Lower lobe of right lung (tissue), 2 donors: ENCODE results near the gene KAZALD1. TPM values are rescaled to one million over a fixed set of nuclear protein-coding genes. Genes with fewer than 3 reads are reported as not detected.

Source experiments
- ATAC-seq, 2 donors: fragments of 200-7000 bp; cut with Tn5 transposase; one replicate each; pipeline ENCODE4 v1.9.1; 2020 to 2022; ENCODE audit warnings: mild to moderate bottlenecking in 2 of 2, moderate library complexity in 2 of 2
- DNase-seq: peaks from one replicate; pipeline ENCODE4 v3.0.0-alpha.2; 2020
- H3K27ac ChIP-seq: fragments of 200-600 bp; one replicate; pipeline ENCODE4 v1.8.0; 2022
- H3K27me3 ChIP-seq: fragments of 200-600 bp; one replicate; pipeline ENCODE4 v1.8.0; 2022; ENCODE audit warnings: low read depth
- H3K36me3 ChIP-seq: fragments of 200-600 bp; one replicate; pipeline ENCODE4 v1.8.0; 2022; ENCODE audit warnings: mild to moderate bottlenecking
- H3K4me1 ChIP-seq: fragments of 200-600 bp; one replicate; pipeline ENCODE4 v1.8.0; 2022
- H3K4me3 ChIP-seq: fragments of 200-600 bp; one replicate; pipeline ENCODE4 v1.8.0; 2022; ENCODE audit warnings: mild to moderate bottlenecking
- H3K9me3 ChIP-seq: fragments of 200-600 bp; one replicate; pipeline ENCODE4 v1.8.0; 2022
- CTCF ChIP-seq: fragments of 200-600 bp; IDR thresholded peaks from one replicate; pipeline ENCODE4 v1.8.0; 2022; ENCODE audit warnings: antibody characterized with exemption, mild to moderate bottlenecking
- intact Hi-C: fragments of 100-400 bp; cut with DNase I; formaldehyde crosslinking; loops from one replicate; pipeline ENCODE4 v1.11.0; 2022
- total RNA-seq: library from RNA; stranded (reverse); fragmentation: NEBNext Ultra II Directional; extraction: Animal tissue kit (Norgen Biotek cat#: 25700); gene quantifications from one replicate; pipeline ENCODE4 v1.2.1, GENCODE V29; 2021
- donor health status: DM: no; HTN: yes; CAD: no; lungs with severe emphysema.

The KAZALD1 gene
- total RNA-seq, 1 donor from 2014 or later: 9.9 TPM

GRCh38 chr10:101072923-101073322 is 11.1 kb downstream of the KAZALD1 start:
- H3K27ac ChIP-seq: no peak overlapping the region
- no peaks in the 10 kb centered on the region for H3K9me3 ChIP-seq
- H3K4me1 ChIP-seq: peaks cover 15% of the 10 kb centered on the region
- H3K36me3 ChIP-seq: no peaks in the 10 kb centered on the region
- intact Hi-C loops: no loop called here
- peaks cover 51% of the 10 kb centered on the region for H3K27me3 ChIP-seq
- H3K4me3 ChIP-seq: no peak overlapping the region
- DNase-seq: no peak
- no peak for ATAC-seq
- no peak for TF ChIP-seq CTCF

- no peaks in the 10 kb centered on the region for H3K36me3 ChIP-seq
- no peak overlapping the region for H3K27ac ChIP-seq
- H3K4me1 ChIP-seq: peaks cover 15% of the 10 kb centered on the region
- H3K4me3 ChIP-seq: no peak overlapping the region
- TF ChIP-seq CTCF: no peak
- DNase-seq (no peak), ATAC-seq (no peak)
- peaks cover 57% of the 10 kb centered on the region for H3K27me3 ChIP-seq
- H3K9me3 ChIP-seq: no peaks in the 10 kb centered on the region
- intact Hi-C loops: no loop called here
These were observed 11.8 kb downstream of the KAZALD1 start for GRCh38 chr10:101073631-101074030.

GRCh38 chr10:101075775-101076174 is 14.0 kb downstream of the KAZALD1 start:
- peaks cover 73% of the 10 kb centered on the region for H3K27me3 ChIP-seq
- H3K4me1 ChIP-seq: peaks cover 15% of the 10 kb centered on the region
- ATAC-seq (no peak), DNase-seq (no peak)
- no peaks in the 10 kb centered on the region for H3K36me3 ChIP-seq
- TF ChIP-seq CTCF: no peak
- H3K4me3 ChIP-seq: no peak overlapping the region
- no peaks in the 10 kb centered on the region for H3K9me3 ChIP-seq
- H3K27ac ChIP-seq: no peak overlapping the region
- intact Hi-C loops: no loop called here

- Histone ChIP-seq H3K9me3 (no peaks in the 10 kb centered on the region), H3K4me1 (peaks cover 13% of the 10 kb centered on the region), H3K27ac (no peak overlapping the region), H3K27me3 (peaks cover 80% of the 10 kb centered on the region), H3K4me3 (no peak overlapping the region), H3K36me3 (no peaks in the 10 kb centered on the region)
- TF ChIP-seq CTCF: no peak
- intact Hi-C loops: no loop called here
- ATAC-seq (no peak), DNase-seq (no peak)
These were observed 14.8 kb downstream of the KAZALD1 start for GRCh38 chr10:101076630-101077029.

GRCh38 chr10:101079874-101080273 is 18.1 kb downstream of the KAZALD1 start:
- no peaks in the 10 kb centered on the region for H3K9me3 ChIP-seq
- H3K4me1 ChIP-seq: no peaks in the 10 kb centered on the region
- H3K27me3 ChIP-seq: peaks cover 73% of the 10 kb centered on the region
- no peak overlapping the region for H3K27ac ChIP-seq
- no peaks in the 10 kb centered on the region for H3K36me3 ChIP-seq
- H3K4me3 ChIP-seq: no peak overlapping the region
- no peak for TF ChIP-seq CTCF
- ATAC-seq (no peak), DNase-seq (no peak)
- intact Hi-C loops: no loop called here
